Suppressor macrophage (primary cell): ENCODE data around the gene RNF144A.

Source experiments
- DNase-seq, 4 experiments: peaks; one replicate each; pipeline ENCODE4 v3.0.0-alpha.2; 2020 to 2022

RNF144A gene

DNA sequence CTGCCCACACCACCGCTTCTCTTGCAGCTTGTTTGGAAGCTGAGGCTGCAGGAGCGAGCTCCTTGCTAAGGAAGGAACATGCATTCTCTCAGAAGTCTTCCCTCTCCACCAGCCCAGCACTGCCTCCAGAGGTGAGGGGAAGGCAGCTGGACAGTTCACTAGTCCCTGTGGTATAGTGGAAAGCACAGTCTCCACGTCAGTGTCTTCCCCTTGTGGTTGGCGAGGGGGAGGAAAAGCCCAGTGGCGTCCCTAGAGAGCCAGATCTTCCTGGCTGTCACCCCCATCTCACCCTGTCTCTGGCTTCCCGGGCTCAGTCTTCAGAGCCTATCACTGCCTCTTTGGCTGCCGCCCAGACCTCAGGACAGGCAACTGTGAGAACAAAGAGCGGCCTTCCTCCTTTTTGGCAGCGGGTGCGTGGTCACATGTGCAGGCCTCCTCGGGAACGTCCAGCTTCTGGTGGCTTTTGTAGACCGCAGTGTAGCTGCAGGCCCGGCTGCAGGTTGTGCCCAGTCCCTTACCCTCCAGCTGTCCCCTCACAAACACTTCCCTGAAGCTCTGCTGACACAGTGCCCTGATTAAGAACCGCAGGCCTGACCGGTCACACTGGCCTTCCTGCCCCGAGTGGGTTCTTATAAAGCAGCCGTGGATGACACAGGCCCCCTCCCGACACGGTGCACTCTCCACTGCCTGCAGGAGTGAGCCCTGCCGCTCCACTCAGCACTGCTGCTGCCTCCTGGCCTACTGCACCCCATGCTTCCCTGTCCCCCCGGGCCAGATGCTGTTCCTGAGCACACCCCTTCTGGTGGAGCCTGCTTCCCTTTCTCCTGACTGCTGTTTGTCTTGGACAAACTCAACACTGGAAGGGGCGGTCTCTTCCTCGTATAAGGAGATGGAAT is 90.9 kb downstream of the RNF144A start:
- DNase-seq, result peak; percentile 91 to 94 (median 94)

DNA sequence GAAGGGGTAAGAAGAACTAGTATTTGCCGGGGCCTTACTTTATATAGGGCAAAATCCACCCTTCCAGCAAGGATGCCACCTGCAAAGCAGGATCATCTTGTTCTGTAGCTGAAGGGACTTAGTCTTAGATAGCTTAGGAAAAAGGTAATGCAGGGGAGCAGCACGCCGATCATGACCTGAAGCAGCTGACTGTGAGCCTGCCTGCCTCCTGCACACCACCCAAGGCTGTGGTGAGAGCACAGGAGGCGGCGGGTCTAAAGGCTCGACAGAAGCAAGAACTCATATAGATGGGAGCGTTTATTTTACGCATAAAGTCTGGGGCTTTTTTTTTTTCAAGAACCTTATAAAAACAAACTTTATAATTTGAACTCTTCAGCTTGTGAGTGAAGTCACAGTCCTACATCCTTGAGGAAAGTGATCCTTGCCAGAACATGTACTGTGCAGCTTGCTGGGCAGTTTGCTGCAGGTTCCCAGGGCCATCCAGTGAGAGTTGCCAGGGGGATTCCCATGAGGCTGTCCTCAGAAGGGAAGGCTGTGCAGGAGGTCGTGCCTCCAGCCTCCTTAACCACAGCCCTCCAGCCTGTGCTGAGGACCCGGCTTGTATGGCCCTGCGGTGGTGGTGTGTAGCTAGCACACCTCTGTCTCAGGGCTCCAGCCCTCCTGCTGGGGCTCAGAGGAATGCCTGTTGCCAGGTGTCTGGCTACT is 92.1 kb downstream of the RNF144A start:
- DNase-seq, result no peak

DNA sequence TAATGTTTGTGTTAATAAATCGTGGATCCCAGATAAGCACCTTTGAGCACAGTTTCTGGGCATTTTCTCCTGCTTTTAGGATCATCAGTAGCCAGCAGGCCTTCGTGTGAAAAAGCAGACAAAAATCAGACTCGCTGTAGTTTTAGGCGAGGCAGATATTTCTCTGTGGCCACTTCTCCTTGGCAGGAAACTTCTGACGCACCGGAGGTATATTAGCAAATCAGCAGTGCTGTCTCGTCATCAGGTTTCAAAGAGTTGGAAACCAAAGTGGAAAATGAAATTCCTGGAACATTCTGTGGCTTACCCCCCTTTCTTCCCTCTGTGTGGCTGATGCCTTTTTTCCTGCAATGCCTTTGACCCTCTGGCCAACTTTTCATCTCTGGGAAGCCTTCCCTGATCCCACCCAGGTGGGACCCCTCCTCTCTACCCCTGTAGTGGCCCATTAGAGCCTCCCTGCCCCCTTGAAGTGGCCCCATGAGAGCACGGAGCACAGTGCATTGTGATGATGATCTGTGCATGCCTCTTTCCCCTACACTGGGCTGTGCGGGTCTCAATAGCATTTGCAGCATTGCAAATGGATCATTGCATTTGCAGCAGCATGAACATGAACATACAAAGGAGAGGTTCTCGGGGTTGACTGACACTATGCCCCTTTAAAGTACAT is 93.3 kb downstream of the RNF144A start:
- peak in 1 of 4 experiments; percentile 28 for DNase-seq

DNA sequence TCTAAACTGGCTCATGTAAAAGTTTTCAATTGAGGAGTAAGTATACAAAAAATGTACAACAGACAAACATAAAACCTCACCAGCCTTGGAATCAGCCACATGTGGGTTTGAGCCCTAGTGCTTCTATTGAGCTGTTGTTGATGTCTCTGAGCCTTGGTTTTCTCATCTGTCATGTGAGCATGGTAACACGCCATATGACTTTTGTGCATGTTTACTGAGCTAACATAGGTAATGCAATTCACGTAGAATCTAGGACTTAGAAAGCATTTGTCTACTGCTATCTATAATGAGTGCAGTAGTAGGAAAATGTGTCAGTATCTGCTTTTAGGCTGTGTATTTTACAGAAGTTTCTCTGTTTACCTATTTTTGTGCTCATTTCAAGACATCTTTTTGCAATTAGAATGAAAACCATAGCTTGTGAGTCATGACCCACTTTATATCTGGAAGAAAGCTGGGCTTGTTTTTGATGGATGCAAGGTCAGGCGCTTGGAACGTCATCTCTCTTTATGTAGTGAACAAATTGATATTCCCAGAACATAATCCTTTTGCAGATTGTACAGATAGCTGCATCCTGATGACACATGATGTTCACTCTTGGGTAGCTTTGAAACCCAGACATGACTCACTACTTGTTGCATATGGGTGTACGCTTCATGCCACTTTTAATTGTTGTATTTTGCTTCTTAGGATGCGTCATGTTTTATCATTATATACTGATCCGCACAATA is 94.3 kb downstream of the RNF144A start:
- no peak for DNase-seq

DNA sequence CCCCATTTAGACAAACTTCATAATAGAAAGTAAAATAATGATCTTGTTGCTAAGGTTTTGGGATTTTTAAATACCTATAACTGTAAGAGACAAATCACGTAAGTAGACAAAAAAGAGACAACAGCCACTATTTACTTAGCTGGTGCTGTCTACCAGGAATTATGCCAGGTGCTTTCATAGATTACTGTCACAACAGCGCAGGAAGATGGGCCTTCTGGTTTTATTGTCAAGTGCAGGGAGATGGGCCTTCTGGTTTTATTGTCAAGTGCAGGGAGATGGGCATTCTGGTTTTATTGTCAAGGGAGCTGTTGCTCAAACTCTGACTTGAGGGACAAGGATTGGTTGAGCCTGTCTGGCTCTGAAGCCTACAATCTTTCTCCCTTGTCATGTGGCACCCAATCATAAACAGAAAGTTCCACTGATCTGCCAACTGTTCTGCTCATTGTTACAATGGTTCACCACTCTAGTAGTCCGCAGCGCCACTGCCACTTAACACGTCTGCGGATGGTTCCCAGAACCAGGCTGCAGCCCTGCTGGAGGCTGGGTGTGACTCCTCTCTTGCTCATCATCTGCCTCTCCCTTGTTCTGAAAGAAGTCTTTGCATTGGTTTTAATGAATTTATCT is 95.0 kb downstream of the RNF144A start:
- DNase-seq, result no peak

DNA sequence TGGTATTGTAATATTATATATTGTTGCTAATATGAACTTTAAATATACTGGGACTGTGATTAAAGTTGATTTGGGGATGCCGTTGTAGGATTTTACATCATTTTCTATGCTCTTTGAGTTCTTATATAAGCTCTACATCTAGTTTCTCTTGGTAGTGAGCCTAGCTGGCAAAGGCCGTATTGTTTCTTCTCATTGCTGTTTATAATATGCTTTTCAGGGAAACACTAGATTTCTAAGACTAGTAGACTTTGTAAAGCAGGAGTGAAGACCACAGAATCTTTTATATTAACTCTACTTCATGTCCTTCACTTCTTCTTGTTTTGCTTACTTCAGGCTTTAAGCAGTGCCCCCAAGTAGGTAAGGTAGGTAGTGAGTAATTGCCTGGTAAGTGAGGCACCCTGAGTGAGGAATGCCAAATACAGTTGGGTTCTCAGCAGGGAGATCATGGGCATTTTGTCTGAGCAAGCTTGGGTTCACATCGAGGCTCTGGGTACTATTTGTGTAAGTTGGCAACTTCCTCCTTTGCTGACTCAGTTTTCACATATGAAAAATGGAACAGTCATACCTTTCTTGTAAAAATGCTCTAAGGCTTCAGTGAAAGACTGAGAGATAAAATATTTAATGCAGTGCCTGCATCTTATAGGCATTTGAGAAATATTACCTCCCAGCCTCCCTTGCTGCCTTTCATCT is 96.4 kb downstream of the RNF144A start:
- no peak for DNase-seq

DNA sequence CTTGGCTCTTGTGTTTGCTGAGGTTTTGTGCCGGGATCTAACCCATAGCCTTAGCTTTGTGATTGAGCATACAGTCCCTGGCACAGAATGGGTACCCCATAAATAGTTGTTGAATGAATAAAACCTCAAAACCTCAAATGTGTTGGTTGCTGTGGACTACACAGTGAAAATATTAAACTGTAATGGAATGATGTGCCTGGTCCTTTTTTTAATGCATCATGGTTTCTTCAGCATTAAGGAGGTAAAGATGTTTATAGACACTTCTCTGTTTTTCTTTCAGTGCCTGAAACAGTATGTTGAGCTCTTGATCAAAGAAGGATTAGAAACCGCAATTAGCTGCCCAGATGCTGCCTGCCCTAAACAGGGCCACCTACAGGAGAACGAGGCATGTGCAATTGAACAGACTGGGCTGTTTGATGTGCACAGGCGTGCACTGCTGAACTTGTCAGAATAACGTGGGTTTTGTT is 97.0 kb downstream of the RNF144A start:
- DNase-seq, result peak in 3 of 4 experiments; percentile 38 to 61 (median 54)

DNA sequence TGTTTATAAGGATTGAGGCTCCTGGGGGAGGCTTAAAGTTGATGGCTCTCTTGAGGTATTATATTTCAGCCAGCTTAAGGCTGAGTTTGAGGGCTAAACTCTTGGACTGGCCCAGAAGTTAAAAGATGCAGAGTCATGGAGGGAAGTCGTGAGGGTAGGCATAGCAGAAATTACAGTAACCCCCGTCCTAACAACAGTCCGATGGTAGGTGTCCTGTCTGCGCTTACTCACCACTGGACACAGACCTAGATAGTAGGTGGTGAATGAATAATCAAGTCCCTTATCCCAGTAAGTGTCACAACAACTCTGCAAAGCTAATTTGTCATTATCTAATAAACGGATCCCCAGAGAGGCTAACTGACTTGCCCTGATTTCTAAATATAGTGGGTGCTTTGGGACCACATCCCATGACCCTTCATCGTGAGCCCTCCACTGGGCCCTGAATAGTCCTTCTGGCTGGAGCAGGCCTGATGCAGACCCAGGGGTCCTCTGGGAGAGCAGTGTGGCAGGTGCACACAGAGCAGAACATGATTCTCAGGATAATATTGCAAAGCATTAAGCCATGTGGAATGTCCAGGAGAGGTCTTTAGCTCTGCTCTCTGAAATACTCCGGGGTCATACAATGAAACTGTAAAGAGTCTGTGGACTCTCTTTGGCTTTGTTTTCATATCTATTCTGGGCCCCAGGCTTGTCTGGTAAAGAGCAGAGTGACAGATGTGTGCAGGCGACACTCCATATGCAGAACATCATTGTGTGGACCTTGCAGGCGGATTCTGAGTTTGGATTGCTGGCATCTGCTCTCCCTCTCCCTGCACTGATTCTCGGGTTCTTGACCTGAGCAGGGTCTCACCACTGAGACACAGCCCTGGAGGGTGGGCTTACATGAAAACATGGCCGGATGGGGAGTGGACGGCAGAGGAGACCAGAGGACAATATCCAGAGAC is 98.1 kb downstream of the RNF144A start:
- DNase-seq, result peak in 3 of 4 experiments; percentile 41 to 52 (median 52)

DNA sequence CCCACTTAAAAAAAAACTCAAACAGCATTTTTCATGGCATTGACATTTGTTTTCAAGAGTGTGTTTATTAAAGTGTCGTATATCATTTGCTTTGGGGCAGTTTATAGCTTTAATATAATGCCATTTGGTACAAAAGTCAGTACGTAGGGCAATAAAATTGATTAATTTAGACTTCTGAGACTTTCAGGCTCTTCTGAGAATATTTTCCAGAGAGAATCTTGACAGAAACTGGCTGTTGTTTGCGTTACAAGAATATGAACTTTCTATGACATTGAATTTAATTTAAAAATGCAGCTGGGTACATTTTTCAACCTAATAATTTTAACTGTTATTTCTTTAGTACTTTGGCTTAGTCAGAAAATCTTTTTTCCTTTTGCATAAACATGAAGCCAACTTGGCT is 98.9 kb downstream of the RNF144A start:
- no peak for DNase-seq

DNA sequence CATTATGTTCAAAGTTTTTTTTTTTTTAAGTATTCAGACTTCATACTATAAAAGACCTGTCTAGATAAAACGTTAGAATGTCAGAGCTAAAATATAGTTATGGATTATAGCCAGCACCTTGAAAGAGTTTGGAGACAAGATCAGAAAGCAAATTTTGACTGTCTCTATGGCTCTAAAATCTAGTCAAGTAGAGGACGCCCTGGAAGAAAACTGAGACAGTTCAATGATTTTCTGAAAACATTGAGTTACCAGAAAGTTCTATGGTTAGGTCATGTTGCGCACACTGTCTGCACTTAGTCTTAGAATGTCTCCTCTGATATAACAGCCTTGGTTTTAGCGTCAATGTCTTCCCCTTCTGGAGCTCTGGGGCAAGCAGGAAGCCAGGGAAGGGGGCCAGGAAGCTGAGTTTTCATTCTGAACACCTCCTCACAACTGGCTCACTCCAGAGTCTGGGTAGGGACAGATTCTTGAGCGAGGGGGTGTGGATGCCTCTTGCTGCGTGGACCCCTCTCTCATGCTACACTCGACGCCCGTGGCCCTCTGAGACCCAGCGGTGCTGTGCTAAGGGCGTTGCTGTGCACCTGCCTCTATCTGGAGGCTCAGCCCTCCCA is 99.5 kb downstream of the RNF144A start:
- DNase-seq, result no peak

DNA sequence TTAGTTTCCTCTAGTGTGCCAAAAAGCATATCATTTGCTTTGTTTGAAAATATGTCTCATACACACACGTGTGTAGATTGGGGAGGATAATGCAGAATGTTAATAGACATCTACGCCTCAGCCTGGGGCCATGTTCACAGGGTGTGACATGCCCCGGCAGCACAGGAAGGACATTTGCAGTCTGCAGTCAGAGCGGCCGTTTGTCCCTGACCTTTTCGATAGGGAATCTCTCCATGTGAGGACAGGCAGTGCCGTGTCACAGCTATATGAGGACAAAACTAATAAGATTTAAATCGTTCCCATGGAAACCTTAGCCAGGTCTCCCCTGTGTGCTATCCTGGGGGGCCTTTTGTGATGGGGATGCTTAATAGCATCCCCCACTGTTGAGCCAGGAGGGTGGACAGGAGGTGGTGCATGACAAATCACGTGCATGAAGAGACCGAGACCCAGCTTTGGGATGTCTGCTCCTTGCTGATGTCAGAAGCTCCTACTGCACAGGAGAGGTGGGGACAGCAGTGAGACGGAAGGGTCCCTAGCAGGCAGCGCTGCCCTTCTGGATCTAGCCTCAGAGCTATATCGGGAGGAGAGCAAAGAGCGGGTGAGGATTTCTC is 100.6 kb downstream of the RNF144A start:
- DNase-seq, result no peak

DNA sequence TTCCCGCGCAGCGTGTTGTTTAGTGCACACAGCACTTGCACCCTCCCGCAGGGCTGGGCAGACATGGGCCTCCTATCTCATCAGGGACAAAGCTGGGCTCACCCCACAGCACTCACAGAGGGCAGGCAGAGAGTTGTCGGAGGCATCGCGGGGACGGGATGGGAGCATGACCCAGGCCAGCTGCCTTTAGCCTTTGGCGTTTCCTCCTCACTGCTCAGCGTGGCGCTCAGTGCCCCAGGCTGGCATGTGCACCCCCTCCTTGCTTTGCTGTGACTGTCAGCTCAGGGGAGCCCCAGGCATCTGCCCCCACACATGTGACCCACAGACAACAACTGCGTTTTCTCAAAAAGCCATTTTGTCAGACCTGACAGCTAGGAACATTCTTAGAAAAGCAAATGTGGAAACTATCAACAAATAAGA is 101.1 kb downstream of the RNF144A start:
- no peak for DNase-seq

DNA sequence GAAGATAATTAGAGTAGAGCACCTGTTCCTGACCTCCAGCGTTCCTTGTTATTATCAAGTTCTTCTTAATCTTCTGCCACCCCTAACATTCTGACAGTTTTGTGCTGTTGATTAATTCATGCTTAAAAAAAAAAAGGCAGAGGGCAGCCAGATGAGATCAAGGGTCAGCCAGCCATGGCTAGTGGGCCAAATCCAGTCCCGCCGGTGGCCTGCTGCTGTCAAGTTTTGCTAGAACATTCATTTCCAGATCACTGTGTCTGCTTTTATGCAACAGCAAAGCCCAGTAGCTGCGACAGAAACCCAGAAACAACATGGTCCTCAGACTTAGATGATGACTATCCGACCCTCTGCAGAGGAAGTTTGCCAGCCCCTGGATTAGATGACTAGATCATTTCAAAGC is 101.6 kb downstream of the RNF144A start:
- no peak for DNase-seq

DNA sequence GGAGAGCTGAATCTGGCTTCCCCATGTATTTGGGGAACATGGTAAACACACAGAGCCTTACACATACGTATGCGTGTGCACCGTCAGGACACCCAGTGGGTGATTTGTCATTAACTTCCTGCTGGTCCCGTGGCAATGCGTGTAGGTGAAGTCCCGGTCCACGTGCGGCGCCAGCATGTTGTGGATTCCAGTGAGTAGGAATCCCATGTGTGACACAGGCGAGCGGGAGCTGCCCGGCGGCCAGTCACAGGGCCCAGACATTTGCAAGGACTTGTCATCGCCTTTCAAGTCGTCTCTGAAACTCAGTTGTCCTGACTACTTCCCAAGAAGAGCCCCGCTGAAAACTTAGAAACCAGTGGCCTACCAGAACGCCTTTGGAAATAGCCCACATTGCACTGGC is 102.0 kb downstream of the RNF144A start:
- no peak for DNase-seq

DNA sequence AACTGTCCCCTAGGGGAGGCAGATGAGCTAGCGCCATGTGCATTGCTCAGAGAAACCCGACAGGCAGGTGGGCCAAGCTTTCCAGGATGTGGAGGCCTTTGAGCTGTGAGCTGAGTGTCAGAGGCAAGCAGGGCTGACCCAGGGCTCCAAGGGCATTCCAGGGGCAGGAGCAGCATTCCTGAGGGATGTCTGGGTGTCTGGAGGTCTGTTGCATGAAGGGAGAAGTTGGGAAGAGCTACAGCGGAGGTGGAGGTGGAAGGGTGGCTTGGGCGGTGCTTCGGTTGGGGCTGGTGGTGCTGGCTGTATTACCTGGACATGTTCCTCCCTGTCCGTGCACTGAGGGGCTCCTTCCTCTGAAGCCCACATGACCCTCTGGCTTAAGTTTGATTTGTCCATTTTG is 102.8 kb downstream of the RNF144A start:
- DNase-seq, result no peak

DNA sequence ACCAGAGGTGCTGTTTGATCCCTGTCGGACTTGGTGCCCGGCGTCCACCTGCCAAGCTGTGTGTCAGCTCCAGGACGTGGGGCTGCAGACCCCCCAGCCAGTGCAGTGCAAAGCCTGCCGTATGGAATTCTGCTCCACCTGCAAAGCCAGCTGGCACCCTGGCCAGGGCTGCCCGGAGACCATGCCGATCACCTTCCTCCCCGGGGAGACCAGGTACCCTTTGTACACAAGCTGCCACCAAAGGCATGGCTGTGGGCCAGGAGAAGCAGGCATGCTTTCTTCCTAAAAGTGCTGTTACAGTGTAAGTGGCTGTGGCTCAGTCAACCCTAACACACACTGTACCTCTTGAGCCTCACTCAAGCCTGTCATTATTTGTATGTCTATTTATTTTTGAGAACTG is 103.3 kb downstream of the RNF144A start:
- DNase-seq, result no peak

DNA sequence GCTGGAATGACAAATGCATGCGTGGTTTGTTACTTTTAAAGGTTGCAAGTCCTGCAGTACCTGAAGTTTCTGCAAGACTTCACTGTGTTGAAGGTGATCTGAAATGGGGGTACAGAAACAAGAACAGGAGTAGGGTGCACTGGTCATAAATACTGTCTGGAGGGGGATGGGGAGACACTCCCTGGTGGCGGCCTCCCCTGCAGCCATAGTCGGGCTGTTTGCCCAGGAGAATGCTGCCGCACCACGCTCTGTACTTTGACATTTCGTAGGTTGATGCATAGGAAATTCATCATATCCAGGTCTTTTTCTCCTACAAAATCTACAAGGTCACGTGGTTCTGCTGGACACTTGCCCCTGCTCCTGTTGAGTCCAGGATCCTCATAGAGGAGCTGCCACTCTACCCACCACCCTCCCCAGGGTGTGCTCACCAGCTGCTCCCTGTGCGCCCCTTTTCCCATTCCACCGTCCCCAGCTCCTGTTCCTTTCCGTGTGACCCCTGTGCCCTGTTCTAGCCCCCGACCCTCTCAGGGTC is 103.8 kb downstream of the RNF144A start:
- no peak for DNase-seq

DNA sequence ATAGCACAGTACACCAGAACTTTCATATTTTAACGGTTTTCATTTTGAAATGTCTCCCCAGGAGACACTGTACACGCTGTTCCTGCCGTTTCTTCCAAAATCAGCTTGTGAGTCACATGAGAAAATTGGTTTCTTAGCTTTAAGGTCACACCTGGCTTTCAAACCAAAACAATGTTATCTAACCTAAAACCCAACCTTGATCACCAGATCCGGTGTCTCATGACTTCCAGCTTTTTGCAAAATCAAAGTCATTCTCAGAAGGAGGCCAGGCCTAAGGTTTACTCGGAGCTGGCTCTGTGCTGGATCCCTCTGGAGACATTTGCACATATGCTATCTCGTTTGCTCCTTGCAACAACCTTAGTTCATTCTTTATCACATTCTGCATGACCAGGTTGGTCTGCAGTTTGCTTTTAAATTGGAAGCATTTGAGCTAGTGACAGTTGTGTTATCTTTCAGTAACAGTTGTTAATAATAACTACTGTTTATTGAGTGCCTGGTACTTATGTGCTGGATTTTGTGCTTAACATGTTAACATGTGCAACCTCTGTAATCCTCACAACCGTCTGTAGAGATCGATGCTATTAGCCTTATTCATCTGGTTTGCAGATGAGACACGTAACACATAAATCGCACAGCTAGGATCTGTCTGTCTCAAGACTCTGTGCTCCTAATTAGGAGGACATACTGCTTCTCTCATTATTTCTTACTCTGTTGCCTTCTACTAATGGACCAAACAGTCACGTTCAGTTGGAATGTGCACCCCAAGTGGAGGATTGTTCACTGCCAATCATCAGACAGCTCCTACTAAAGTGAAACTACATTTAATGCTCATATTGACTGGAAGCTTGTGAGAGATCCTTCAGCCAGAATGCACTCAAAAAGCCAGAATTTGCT is 105.5 kb downstream of the RNF144A start:
- DNase-seq, result no peak
